ENCODE data around the gene TMEM266.

TMEM266 gene

DNA sequence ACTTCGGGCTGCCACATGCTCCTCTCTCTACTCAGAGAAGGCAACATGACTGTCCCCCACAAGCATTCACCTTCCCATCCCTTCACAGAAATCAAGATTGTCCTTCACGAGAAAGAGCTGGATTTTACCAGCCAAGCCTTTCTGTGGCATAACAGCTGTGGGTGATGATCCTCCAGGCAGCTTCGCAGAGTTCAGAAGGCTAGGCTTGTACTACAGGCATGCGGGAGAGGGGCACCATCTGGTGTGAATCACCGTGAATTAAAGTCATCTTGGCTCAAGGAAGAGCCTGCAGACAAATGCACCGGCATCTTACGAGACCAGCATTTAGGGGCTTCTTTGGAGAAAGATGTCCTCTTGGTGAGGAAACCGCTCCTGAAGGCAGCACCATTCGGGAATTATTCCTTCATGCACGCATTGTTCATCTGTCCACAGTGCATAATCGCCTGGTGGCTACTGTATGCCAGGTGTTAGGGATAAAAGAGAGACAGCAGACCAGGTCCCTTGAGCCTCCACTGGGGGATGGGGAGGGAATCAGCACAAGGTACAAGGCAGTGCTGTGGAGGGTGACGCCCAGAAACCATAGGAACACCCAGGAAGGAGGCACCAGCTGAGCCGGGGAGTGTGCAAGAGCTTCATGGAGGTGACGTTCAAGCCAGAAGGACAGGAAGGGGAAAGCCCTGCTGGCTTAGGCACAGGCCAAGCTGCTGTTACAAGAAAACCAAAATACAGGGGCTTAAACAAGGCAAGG lies 108.6 kb downstream of the TMEM266 start:
- no peak overlapping the region for H3K4me3 ChIP-seq (ENCODE audit: low read depth, low read length)
- TF ChIP-seq CTCF (IDR thresholded peaks at IDR 0.05; ENCODE audit: low read depth, low read length): no peak

GRCh38 chr15:76169018-76169417 lies 109.2 kb downstream of the TMEM266 start:
- TF ChIP-seq CTCF (IDR thresholded peaks at IDR 0.05; ENCODE audit: low read depth, low read length): no peak
- H3K4me3 ChIP-seq (ENCODE audit: low read depth, low read length): no peak overlapping the region

DNA sequence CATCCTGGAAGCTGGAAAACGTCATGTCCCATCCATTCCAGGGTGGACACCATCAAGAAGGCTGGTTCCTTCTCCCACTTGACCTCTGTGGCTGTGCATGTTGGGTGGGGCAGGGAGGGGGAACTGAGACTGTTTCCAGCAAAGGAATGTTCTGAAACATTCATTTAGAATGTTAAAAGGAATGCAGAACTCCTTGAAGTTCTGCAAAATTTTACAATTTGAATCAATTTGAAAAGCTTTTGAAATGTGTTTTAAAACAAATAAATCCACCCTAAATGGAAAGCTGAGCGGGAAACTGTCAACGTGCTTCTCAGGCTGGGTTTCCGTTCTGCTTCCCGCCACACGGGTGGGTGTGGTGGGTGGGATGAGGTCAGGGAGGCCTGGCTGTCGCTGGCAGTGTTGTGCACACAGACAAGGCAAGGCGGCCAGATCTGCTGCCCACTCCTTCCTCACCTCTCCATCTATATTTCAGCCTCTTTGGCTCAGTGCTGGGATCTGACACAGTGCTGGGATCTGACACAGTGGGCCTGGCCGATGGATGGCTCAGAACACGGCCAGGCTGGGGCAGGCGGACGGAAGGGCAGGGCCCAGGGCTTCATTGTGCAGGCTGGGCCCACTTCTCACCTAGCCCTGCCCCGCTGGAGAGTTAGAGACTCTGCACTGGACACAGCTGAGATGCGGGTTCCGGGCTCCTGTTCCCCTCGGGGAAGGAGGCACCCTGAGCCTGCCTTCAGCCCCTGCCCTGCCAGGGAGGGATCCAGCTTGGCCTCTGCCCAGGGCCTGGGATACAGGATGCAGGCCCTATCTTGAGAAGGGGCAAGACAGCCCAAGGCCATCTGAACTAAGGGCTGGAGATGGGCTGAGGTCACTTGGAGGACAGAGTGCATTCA lies 110.4 kb downstream of the TMEM266 start:
- no peak overlapping the region for H3K4me3 ChIP-seq (ENCODE audit: low read depth, low read length)
- no peak for TF ChIP-seq CTCF (IDR thresholded peaks at IDR 0.05; ENCODE audit: low read depth, low read length)

- H3K4me3 ChIP-seq (ENCODE audit: low read depth, low read length): no peak overlapping the region
- no peak for TF ChIP-seq CTCF (IDR thresholded peaks at IDR 0.05; ENCODE audit: low read depth, low read length)
Observed at GRCh38 chr15:76172782-76173181, 113.0 kb downstream of the TMEM266 start.

DNA sequence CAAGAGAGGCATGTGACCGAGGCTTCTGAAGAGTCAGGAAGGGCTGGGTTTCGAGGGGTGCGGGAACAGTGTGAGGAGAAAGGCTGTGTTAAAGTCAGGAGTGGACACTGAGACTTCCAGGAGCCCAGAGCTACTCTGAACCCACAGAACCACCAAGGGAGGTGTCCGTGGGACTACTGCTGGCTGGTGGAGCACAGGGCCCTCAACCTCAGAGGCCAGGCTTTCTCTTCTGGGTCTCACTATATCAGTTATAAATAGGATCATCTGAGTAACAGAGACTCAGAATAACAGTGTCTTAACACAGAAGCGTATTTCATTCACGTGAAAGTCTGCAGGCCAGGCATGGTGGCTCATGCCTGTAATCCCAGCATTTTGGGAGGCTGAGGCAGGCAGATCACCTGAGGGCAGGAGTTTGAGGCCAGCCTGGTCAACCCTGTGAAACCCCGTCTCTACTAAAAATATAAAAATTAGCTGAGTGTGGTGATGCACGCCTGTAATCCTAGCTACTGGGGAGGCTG lies 113.6 kb downstream of the TMEM266 start:
- H3K4me3 ChIP-seq (ENCODE audit: low read depth, low read length): no peak overlapping the region
- no peak for TF ChIP-seq CTCF (IDR thresholded peaks at IDR 0.05; ENCODE audit: low read depth, low read length)

GRCh38 chr15:76174654-76175053 lies 114.9 kb downstream of the TMEM266 start:
- no peak overlapping the region for H3K4me3 ChIP-seq (ENCODE audit: low read depth, low read length)
- TF ChIP-seq CTCF (IDR thresholded peaks at IDR 0.05; ENCODE audit: low read depth, low read length): no peak

DNA sequence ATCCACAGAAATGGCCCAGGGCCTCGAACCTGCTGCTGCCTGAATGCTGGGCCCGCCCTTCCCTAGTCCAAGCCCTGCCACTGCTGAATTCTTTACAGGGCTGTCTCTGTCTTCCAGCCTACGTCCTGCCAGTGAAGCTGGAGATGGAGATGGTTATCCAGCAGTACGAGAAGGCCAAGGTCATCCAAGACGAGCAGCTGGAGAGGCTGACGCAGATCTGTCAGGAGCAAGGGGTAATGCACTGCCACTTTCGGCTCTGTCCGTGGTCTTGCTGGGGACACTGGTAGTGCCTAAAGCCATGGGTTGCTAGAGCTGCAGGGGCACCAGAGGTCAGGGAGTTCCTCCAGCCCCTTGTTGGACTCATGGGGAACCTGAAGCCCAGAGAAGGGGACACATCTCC lies 115.7 kb downstream of the TMEM266 start:
- no peak overlapping the region for H3K4me3 ChIP-seq (ENCODE audit: low read depth, low read length)
- TF ChIP-seq CTCF (IDR thresholded peaks at IDR 0.05; ENCODE audit: low read depth, low read length): no peak

Measured in WI38 (cell line).